HUDEP-2 (cell line): Measurements from ENCODE around the gene MRPL14.
"Not testable (repeated sequence)": the region's sequence is repeated elsewhere in the genome, so short reads cannot be mapped to it uniquely, and the experiment has no call there.

Experiments
- DNase-seq, 76 experiments: peaks; one replicate each; lab custom pipeline; 2025; ENCODE audit not compliant: unreplicated experiment in 76 of 76; lab: John Stamatoyannopoulos, UW

MRPL14 gene

DNA sequence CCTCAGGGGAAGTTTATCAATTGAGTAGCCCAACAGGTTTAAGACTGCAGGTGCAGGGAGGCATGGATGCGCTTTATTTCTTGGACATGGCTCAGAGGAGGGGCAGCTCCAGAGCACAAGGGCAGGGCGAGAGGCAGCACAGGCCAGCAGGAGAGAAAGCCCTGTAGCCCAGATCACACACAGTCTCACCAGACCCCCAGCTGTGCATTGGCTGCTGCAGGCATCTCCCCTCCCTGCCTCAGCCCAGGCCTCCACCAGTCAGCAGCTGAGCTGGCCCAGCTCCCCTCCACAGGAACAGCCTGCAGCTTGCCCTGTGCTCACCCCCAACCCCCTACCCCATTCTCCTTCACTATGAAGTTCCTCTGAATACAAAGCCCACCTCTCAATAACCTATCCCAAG is 24.7 kb downstream of the MRPL14 start:
- DNase-seq: no peak

DNA sequence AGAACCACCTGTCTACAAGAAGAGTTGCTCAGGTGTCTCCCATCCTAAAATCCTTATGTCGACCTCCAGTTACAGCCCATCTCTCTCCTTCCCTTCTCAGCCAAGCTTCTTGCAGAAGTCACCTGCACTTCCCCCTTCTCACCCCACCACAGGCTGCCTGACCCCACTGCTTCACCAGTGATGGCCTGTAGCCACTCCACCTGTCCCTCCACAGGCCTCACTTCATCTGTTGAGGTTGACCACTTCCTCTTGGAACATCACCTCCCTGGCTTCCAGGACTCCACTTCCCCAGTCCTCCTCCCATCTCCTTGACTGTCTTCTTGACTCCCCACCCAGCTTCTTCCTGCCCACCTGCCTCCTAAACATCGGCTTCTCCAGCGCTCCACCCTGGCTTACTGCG is 25.4 kb downstream of the MRPL14 start:
- DNase-seq: no peak

DNA sequence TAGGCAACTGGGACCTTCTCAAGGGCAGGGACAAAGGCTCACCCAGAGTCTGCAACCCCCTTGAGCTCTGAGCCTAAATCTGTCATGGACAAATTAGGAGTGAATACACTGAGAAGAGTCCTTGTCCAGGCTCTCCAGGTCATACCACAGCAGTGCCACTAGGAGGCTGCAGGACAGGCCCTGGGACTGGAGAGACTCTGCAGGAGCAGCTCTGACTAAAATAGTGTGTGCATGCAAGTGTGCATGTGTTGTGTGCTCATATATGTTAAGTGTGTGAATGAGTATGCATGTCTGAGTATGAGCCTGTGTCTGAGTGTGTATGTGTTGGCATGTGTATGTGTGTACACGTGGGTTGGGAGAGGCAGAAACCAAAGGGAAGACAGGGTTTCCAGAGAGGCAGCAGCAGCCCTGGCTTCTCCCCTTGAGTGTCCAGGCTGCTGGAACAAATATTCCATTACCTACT is 27.1 kb downstream of the MRPL14 start:
- peak in 46 of 76 experiments; percentile 9 to 65 (median 42) for DNase-seq

DNA sequence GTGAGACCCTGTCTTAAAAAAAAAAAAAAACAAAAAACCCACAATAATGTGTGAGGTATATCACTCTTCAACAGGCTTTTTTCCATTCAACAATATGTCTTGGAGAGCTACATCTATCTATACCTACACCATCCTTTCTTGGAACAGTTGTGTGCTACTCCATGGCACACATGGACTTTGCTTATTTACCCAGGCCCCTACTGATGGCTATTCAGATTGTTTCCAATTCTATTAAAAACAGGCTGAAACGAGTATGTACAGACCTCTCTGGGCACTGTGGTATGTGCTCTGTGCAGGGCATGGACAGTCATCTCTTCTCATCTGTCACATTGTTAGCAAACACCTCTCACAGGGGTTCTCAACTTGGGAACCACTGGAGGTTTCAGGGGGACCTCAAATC is 28.1 kb downstream of the MRPL14 start:
- DNase-seq: no peak

DNA sequence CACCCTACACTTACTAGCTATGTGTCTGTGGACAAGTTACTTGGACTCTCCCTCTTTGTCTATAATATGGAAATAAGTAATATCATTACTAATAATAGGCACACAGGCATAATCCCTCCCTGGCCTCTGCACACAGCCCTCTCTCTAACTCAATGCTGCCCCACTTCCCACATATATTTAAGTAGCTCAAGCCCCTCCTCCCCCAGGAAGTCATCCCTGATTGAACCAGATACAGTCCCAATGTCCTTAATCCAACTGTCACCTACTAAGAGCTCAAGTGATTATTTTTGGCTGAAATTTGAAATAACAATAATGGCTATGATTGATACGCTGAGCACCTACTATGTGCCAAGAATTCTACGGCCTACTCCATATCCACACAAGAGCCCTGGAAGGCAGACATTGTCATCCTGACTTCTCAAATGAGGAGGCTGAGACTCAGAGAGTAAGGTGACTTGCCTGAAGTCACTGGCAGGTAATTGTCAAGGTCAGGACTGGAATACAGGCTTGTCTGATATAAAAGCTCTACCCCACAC is 29.4 kb downstream of the MRPL14 start:
- no peak for DNase-seq

DNA sequence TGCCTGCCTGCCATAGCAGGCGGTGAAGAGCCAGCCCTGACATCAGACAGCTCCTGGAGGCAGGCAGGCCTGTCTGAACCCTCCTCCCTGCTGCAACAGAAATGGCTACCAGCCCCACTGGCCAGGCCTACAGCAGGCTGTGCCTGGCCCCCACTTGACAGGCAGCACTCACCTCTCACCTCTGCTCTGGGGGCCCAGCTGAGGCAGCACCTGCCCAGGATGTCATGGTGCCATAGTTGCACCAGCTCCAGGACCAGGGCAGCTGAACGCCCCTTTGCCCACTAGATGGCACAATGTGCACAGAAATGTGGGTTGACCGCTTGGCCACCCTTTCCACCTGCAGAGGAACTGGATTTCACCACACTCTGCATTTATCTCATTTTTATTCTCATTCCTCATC is 30.6 kb downstream of the MRPL14 start:
- DNase-seq: peak in 67 of 76 experiments; percentile 13 to 83 (median 64)

DNA sequence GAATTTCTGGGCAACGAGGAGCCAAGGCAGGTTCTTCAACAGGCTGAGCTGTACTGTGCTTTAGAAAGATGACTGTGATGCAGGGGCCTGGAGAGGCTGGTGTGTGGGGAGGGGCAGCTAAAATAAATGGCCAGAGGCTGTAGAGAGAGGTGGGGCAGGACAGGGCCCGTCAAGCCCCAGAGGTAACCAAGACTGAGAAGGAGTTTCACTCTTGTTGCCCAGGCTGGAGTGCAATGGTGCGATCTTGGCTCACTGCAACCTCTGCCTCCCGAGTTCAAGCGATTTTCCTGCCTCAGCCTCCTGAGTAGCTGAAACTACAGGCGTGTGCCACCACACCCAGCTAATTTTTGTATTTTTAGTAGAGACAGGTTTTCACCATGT is 32.0 kb downstream of the MRPL14 start:
- not testable (repeated sequence) for DNase-seq

DNA sequence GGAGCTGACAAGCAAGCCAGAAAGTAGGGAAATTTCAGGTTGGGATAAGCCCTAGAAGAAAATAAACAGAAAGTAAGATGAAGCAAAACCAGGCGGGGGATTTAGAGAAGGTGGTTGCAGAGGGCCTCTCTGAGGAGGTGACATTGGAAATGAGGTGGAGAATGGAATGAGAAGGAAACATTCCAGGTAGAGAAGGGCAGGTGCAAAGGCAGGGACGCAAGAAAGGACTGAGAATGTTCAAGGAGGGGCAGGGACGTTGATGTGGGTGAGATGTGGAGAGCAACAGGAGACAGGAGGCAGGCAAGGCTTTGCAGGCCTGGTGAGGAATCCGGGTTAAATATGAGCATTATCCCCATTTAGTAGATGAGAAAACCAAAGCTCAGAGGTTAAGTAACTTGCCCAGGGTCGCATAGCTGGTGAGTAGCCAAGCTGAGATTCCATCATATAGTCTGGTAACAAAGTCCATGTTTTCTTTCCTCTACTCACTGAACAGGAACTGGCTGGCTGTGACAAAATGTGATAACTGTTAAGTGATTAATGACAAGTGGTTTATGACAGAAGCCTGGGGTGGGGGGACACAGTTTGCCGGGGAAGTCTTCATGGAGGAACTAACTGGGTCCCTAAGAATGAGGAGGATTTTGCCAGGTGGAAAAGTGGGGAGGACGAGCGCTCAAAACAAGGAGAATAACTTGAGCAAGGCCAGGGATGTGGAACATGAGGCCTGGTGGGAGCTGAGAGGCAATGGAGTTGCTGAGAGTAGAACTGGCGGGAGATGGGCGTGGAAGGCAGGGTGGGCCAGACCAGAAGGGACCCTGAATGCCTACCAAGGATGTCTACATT is 32.6 kb downstream of the MRPL14 start:
- no peak for DNase-seq

DNA sequence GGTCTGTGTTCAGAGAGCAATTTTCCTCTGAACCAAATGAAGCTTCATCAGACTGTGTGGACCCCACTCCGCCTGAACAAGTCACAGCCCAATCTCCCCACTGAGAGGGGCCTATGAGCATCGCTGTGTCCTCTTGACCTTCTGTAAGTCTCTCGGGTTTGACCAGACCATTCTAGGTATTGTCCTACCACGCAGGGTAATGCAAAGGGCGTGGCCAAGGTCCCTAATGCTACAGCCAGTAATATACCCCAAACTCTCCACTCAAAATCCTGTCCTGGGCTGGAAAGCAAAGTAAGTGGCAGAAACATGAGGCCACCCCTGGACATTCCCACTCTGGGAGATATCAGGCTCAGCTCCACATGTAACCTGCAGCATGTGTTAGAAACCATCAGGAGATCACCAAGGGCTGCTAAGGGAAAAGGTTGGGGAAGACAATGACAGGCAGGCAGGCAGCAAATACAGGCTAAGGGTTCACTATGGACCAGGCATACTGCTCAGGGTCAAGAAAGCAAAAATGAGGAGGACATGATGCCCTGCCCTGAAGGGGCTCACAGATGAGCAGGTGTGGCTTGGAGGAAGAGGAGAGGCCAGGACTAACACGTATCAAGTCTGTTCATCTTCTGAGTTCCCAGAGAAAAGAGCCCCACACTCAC is 33.4 kb downstream of the MRPL14 start:
- no peak for DNase-seq

DNA sequence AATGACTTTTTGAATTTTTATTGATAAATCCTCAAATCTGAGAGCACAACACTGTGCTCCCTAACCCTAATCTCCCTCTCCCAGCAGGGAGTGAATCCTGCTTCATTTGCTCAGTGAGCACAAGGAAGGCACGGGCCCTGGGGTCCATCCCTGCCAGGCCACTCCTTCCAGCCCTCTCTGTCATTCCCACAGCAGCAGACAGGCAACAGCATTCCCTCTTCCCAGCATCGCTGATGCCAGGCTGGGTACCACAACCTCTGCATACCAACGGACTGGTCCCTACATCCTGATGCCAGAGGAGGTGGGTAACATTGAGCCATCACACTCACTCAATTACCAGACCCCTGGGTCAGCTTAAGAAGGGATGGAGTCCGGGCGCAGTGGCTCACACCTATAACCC is 34.2 kb downstream of the MRPL14 start:
- no peak for DNase-seq

DNA sequence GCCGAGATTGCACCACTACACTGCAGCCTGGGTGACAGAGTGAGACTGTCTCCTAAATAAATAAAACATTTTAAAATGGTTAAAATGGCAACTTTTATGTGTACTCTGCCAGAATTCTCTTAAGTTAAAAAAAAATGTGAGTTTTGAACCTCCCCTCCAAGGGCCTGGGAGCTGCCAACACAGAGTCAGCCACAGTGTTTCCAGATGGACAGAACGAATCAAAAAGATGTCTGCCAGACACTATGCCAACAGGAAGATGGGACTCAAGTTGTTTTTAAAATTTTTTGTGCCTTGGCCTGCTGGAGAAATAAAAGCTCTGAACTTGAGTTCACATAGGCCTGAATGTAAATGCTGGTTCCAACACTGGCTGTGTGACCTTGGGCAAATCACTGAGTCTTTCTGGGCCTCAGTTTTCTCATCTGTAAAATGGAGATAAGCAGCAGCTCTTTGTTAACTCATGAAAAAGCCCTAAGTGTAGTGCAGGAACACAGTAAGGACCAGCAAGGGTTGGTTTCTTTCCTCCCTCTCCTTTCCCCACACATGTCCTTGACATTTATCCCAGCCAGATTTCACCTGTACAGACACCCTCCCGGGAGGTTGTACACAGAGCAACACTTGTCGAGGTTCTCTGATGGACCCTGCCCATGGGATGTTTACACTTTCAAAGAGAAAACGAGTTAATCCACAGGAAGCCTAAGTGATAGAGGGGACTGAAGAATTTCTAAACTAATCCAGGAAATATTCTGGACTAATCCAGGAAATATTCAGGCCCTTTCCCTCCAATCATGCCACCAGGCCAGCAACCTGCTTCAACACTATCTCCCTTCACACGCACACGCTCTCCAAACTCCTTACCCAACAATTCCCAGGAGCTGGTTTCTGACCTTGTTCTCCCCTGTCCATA is 35.0 kb downstream of the MRPL14 start:
- no peak for DNase-seq

DNA sequence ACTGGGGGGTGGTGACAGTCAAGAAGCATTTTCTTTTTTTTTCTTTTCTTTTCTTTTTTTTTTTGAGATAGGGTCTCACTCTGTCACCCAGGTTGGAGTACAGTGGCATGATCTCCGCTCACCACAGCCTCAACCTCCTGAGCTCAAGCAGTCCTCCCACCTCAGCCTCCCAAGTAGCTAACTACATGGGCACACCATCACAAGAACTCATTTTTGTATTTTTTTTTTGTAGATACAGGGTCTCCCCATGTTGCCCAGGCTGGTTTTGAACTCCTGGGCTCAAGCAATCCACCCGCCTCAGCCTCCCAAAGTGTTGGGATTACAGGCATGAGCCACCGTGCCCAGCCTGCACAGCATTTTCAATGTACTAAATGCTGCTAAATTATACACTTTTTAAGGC is 35.9 kb downstream of the MRPL14 start:
- DNase-seq: not testable (repeated sequence)

DNA sequence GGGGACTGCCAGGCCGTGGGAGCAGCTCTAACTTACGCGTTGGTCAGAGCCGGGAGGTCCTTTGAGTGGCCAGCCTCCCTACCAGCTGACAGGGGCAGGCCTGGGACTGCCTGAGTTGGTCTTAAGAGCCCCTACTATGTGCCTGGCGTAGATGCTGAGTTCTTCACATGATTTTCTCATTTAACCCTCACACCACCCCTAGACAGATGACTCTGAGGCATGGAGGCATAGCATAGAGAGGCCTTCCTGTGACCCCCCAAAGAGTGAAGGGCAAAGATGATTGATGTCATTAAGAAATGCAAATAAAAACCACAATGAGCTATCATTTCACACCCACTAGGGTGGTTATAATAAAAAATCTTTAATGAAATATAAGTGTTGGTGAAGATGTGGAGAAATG is 36.8 kb downstream of the MRPL14 start:
- DNase-seq: no peak

DNA sequence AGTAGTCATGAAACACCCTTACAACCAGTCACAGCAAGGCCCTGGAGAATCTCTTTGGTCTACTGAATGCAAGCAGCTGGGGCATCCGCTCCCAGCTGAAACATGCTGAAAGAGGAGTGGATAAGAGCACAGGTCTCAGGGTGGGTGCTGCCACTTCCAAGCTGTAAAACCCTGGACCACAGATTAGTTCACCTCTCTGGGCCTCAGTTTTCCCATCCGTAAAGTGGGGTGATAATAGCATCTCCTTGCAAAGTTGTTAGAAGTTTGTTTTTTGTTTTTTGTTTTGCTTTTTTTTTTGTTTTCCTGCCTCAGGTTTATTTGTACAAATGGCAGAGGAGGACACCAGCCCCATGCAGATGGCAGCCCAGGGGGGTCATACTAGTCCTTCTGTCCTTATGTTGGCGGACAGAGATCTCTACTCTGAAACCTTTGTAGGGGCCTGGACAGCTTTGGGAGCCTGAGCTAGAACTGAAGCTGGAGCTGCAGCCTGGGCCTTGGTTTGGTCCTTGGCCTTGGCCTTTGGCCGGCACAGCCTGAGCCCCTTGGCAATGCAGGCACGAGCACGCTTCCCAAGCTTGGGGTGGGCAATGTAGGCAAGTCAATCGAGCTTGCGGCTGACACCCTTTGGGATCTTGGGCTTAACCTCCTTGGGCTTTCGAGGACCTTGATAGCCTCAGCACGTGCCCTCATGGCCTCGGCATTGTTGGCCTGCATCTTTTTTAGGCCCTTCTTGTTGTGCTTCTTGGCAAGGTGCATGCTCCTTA is 38.2 kb downstream of the MRPL14 start:
- no peak for DNase-seq

DNA sequence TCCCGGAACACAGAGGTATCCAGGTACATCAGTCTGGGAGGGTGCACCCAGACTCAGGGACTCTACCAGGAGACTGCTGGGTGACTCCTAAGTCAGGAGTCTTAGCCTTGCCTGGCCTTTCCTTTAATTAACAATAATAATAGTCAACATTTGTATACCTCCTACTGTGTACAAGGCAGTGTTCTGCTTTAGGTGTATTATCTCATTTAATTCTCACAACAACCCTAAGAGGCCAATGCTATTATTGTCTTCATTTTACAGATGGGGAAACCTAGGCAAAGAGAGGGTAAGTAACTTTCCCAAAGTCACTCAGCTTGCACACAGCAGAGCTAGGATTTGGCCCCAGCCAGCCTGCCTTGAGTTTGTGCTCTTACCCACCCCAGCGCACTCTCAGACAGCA is 39.6 kb downstream of the MRPL14 start:
- DNase-seq: no peak

DNA sequence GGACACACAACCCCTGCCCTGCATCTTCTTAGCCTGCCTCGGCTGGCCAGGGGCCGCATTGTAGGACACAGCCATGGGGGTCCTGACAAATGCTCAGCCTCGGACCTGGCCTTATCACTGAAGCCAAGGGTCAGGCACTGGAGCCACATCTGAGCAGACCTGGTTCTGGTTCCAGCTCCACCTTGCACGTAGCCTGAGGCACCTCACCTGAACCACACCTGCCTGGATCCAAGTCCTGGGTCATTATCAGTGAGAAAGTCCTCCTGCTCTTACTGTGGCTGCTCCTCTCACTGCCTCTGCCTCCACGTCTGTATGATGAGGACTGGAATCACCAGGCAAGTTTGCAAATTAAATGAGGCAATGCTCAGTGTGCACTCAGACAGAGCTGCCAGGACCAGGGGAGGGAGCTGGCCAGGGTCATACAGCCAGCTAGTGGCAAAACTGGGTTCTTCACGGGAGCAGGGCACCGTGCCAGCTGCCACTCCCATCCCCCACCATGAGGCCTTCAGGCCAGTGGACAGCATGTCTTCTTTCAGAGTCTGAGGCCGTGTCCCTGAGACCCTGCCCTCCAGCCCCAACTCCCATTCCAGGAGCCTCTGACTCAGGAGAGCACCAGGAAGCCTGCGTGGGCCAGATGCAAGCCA is 40.2 kb downstream of the MRPL14 start:
- peak in 35 of 76 experiments; percentile 3 to 50 (median 31) for DNase-seq

DNA sequence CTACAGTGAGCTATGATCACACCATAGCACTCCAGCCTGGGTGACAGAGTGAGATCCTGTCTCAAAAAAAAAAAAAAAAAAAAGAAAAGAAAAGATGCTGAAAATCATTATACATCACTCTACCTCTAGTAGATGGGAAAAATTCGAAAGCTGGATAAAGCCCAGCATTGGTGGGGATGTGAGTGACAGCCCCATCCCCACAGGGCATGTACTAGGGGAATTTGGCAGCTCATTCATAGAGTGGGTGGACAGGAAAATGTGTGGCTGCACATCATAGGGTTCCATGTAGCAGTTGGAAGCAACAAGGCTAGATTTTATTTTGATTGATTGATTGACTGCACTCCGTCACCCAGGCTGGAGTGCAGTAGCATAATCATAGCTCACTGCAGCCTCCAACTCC is 42.0 kb downstream of the MRPL14 start:
- DNase-seq: no peak

DNA sequence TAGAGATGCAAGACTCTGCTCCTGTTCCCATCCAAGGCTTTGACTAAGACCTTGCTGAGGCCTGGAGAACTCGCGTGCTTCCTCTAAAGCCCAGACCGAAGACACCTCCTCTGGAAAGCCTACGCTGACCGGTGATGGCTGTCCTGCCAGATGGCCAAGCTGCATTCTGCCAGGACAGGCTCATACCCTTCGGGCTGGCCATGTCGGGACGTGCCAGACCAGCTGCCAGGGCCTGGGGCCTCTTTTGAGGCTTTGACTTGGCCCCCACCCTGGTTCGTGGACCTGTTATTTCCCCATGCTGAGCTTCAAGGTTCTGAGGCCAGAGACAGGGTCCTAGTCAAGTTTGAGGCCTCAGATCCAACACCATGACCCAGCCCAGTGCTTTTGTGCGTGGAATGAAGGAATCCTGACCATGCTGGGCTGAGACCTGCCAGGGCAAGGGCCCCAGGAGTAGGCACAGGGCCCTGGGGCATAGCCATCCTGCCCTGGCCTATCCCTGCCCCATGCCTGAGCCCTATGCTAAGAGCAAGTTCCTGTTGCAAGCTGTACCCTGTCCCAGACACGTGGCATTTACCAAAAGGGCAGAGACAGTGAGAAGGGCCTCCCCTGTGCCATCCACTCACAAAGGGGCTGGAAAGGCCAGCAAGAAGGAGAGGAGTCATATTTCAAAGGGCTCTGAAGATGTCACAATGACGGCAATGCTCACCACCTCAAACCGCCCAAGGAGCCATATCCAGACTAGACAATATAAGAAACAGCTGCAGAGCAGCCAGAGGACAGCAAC is 42.8 kb downstream of the MRPL14 start:
- DNase-seq: no peak

DNA sequence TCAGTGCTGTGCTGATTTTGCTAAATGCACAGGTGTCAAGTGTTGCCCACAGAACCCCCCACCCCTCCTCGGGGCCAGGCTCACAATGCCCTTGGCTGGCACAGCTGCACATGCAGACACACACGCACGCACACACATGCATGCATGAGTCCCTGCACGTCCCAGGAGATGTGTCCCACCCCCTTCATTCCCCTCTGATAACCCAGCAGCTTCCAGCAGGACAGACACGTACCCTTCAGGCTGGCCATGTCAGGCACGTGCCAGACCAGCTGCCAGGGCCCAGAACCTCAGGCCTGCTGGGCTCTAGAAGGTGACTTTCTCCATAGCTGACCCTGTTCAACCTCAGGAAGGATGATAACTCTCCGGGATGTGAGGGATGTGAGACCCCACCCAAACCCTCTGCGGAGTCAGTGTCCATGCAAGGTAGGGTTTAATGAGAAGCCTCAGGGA is 44.4 kb downstream of the MRPL14 start:
- DNase-seq: no peak
